ENCODE measurements around the gene ZBTB7A.

The ZBTB7A gene

DNA sequence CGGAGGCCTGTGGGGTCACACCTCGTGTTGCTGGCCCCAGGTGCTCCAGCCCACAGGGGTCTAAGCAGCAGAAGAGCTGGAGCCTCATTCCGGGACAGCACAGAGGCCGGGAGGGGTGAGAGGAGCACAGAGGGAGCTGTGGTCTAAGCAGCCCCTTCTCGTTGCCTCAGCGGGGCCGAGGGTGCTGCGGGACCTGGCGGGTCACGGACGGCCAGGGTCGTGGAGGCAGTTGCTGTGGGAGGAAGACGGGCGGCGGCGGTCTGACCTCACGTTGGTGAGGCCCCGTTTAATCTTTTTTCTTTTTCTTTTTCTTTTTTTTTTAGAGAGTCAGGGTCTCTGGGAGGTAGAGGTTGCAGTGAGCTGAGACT lies 37.5 kb downstream of the ZBTB7A start:
- no peak overlapping the region for H3K4me3 ChIP-seq (ENCODE audit: low read depth in 1 of 5, low read length in 5 of 5)
- peaks cover 0 to 72% (median 54%) of the 10 kb centered on the region in 5 donors for H3K36me3 ChIP-seq (ENCODE audit: control insufficient read depth in 5 of 5, insufficient read depth in 5 of 5, low read length in 5 of 5)
- H3K27ac ChIP-seq (ENCODE audit: low read depth, low read length), result no peak overlapping the region

DNA sequence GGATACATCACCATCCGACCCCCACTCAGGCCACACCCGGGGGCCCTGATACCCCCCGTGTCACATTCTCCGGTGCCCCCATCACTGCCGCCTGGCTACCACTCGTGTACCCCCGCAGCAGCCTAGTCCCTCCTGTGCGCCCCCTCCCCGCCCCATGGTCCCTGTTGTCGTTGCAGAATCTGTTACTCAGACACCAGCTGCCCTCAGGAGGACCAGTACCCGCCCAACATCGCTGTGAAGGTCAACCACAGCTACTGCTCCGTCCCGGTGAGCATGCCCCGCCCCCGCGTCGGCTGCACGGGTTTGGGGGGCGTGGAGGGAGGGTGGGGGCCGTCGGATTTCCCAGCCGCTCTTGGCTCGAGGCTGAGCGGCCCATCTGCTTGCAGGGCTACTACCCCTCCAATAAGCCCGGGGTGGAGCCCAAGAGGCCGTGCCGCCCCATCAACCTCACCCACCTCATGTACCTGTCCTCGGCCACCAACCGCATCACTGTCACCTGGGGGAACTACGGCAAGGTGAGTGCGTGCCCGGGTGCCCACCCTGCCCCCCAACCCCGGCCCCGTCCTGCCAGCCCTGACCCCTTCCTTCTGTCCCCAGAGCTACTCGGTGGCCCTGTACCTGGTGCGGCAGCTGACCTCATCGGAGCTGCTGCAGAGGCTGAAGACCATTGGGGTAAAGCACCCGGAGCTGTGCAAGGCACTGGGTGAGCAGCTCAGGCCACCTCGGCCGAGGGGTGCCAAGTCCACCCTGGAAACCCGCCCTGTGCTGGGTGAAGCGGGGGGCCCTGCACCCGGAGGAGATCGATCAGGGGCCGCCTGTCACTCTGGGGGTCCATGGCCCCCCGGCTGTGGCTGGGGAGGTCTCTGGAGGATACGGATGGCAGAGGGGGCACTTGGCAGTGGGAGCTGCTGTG lies 38.1 kb downstream of the ZBTB7A start:
- no peaks in the 10 kb centered on the region for H3K9me3 ChIP-seq (ENCODE audit: control insufficient read depth in 5 of 5, low read length in 5 of 5)
- no peak overlapping the region for H3K4me3 ChIP-seq (ENCODE audit: low read depth in 1 of 5, low read length in 5 of 5)
- H3K9ac ChIP-seq (ENCODE audit: low read length in 5 of 5), result no peak overlapping the region
- no peak overlapping the region for H3K27ac ChIP-seq (ENCODE audit: low read depth, low read length)
- H3K36me3 ChIP-seq (ENCODE audit: control insufficient read depth in 5 of 5, insufficient read depth in 5 of 5, low read length in 5 of 5), result peaks cover 0 to 72% (median 49%) of the 10 kb centered on the region in 5 donors
- no peaks in the 10 kb centered on the region for H3K27me3 ChIP-seq (ENCODE audit: control insufficient read depth in 5 of 5, insufficient read depth in 4 of 5, low read length in 5 of 5)
- H3K4me1 ChIP-seq (ENCODE audit: control insufficient read depth in 5 of 5, insufficient read depth in 5 of 5, low read length in 5 of 5), result peaks cover 2 to 17% (median 13%) of the 10 kb centered on the region in 5 donors

More for the DNA sequence above, 37.5 kb downstream of the ZBTB7A start:
- Histone ChIP-seq H3K9me3 (ENCODE audit: control insufficient read depth in 5 of 5, low read length in 5 of 5) (no peaks in the 10 kb centered on the region), H3K9ac (ENCODE audit: low read length in 5 of 5) (no peak overlapping the region), H3K4me1 (ENCODE audit: control insufficient read depth in 5 of 5, insufficient read depth in 5 of 5, low read length in 5 of 5) (peaks cover 0 to 11% (median 10%) of the 10 kb centered on the region in 5 donors), H3K27me3 (ENCODE audit: control insufficient read depth in 5 of 5, insufficient read depth in 4 of 5, low read length in 5 of 5) (no peaks in the 10 kb centered on the region)

GRCh38 chr19:4027146-4027545 lies 39.6 kb downstream of the ZBTB7A start:
- H3K9me3 ChIP-seq (ENCODE audit: control insufficient read depth in 5 of 5, low read length in 5 of 5), result peaks cover 0 to under 1% (median 0%) of the 10 kb centered on the region in 5 donors
- peaks cover 0 to 59% (median 42%) of the 10 kb centered on the region in 5 donors for H3K36me3 ChIP-seq (ENCODE audit: control insufficient read depth in 5 of 5, insufficient read depth in 5 of 5, low read length in 5 of 5)
- no peak overlapping the region for H3K4me3 ChIP-seq (ENCODE audit: low read depth in 1 of 5, low read length in 5 of 5)
- H3K4me1 ChIP-seq (ENCODE audit: control insufficient read depth in 5 of 5, insufficient read depth in 5 of 5, low read length in 5 of 5), result peaks cover 2 to 21% (median 13%) of the 10 kb centered on the region in 5 donors
- H3K27ac ChIP-seq (ENCODE audit: low read depth, low read length), result no peak overlapping the region
- no peaks in the 10 kb centered on the region for H3K27me3 ChIP-seq (ENCODE audit: control insufficient read depth in 5 of 5, insufficient read depth in 4 of 5, low read length in 5 of 5)
- H3K9ac ChIP-seq (ENCODE audit: low read length in 5 of 5), result no peak overlapping the region

- peaks cover 2 to 23% (median 12%) of the 10 kb centered on the region in 5 donors for H3K4me1 ChIP-seq (ENCODE audit: control insufficient read depth in 5 of 5, insufficient read depth in 5 of 5, low read length in 5 of 5)
- peaks cover 0 to 4% (median 0%) of the 10 kb centered on the region in 5 donors for H3K9me3 ChIP-seq (ENCODE audit: control insufficient read depth in 5 of 5, low read length in 5 of 5)
- no peak overlapping the region for H3K27ac ChIP-seq (ENCODE audit: low read depth, low read length)
- no peak overlapping the region for H3K4me3 ChIP-seq (ENCODE audit: low read depth in 1 of 5, low read length in 5 of 5)
- H3K9ac ChIP-seq (ENCODE audit: low read length in 5 of 5), result no peak overlapping the region
- H3K27me3 ChIP-seq (ENCODE audit: control insufficient read depth in 5 of 5, insufficient read depth in 4 of 5, low read length in 5 of 5), result no peaks in the 10 kb centered on the region
- H3K36me3 ChIP-seq (ENCODE audit: control insufficient read depth in 5 of 5, insufficient read depth in 5 of 5, low read length in 5 of 5), result peaks cover 0 to 42% (median 33%) of the 10 kb centered on the region in 5 donors
These were observed 41.4 kb downstream of the ZBTB7A start for GRCh38 chr19:4025317-4025716.

DNA sequence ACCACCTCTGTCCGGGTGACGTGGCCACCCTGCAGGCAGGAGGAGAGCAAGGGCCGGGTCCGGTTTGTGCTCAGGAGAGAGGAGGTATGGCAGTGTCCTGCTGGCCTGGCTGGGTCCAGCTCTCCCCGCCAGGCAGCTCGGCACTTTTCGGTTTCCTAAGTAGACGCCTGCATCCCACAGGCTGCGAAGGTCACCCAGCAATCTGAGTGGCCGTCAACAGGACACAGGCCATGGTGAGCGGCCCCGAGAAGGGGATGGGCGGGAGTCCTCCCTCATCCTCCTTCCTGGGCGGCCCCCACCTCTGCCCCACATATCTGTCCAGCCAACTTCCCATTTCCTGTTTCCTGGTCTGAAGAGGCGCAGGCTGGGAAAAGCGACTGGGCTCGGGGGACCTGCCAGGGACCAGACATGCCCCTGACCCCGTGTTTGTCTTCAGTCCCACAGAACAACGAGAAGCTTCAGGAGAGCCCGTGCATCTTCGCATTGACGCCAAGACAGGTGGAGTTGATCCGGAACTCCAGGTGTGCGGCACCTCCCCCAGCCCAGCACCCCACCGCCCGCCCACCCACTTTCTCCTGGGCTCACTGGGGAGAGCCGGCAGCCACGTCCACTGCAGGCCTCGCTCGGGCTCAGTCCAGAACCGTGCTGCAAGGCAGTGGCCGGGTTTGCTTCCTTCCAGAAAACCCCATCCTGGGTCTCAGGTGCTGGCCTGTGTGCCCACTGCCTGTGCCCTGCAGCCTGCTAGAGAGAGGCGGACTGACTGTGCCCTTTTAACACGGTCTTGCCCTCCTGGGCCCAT lies 42.9 kb downstream of the ZBTB7A start:
- peak overlapping the region in 1 of 5 donors; percentile 14 for H3K9ac ChIP-seq (ENCODE audit: low read length in 5 of 5)
- H3K4me1 ChIP-seq (ENCODE audit: control insufficient read depth in 5 of 5, insufficient read depth in 5 of 5, low read length in 5 of 5), result peaks cover 2 to 32% (median 17%) of the 10 kb centered on the region in 5 donors
- peak overlapping the region in 3 of 5 donors; percentile 28 to 40 (median 36) for H3K4me3 ChIP-seq (ENCODE audit: low read depth in 1 of 5, low read length in 5 of 5)
- H3K27ac ChIP-seq (ENCODE audit: low read depth, low read length), result peak overlapping the region; percentile 57
- no peaks in the 10 kb centered on the region for H3K27me3 ChIP-seq (ENCODE audit: control insufficient read depth in 5 of 5, insufficient read depth in 4 of 5, low read length in 5 of 5)
- peaks cover 0 to 4% (median 0%) of the 10 kb centered on the region in 5 donors for H3K9me3 ChIP-seq (ENCODE audit: control insufficient read depth in 5 of 5, low read length in 5 of 5)
- H3K36me3 ChIP-seq (ENCODE audit: control insufficient read depth in 5 of 5, insufficient read depth in 5 of 5, low read length in 5 of 5), result peaks cover 0 to 47% (median 25%) of the 10 kb centered on the region in 5 donors

- Histone ChIP-seq H3K36me3 (ENCODE audit: control insufficient read depth in 5 of 5, insufficient read depth in 5 of 5, low read length in 5 of 5) (peaks cover 0 to 46% (median 18%) of the 10 kb centered on the region in 5 donors), H3K27me3 (ENCODE audit: control insufficient read depth in 5 of 5, insufficient read depth in 4 of 5, low read length in 5 of 5) (no peaks in the 10 kb centered on the region), H3K4me3 (ENCODE audit: low read depth in 1 of 5, low read length in 5 of 5) (no peak overlapping the region), H3K4me1 (ENCODE audit: control insufficient read depth in 5 of 5, insufficient read depth in 5 of 5, low read length in 5 of 5) (peaks cover 2 to 45% (median 32%) of the 10 kb centered on the region in 5 donors), H3K9me3 (ENCODE audit: control insufficient read depth in 5 of 5, low read length in 5 of 5) (peaks cover 0 to 4% (median 0%) of the 10 kb centered on the region in 5 donors), H3K27ac (ENCODE audit: low read depth, low read length) (no peak overlapping the region), H3K9ac (ENCODE audit: low read length in 5 of 5) (no peak overlapping the region)
These were observed 47.1 kb downstream of the ZBTB7A start for GRCh38 chr19:4019578-4019977.

GRCh38 chr19:4018775-4019504 lies 47.8 kb downstream of the ZBTB7A start:
- no peak overlapping the region for H3K9ac ChIP-seq (ENCODE audit: low read length in 5 of 5)
- H3K27ac ChIP-seq (ENCODE audit: low read depth, low read length), result no peak overlapping the region
- peaks cover 2 to 44% (median 32%) of the 10 kb centered on the region in 5 donors for H3K4me1 ChIP-seq (ENCODE audit: control insufficient read depth in 5 of 5, insufficient read depth in 5 of 5, low read length in 5 of 5)

DNA sequence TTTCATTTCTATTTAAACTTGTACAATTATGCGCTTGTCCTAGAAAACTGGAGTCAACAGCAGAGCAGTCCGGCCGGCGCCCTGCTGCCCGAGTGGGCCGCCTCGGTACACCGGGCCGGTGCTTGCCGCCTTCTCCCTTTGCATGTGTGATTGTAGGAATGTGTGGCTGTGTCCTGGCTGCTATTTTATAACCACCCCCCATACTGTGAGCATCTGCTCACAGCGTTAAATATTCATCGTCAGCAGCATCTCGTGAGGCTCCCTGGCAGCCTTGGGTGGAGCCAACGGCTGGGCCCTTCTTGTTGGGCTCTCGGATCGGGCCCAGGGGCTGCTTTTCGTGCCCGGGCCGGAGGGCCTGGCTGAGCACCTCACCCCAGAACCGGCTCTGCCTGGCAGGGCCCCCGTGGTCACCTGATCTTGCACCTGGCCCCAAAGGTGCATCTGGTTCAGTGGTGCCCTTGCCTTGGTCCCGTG lies 48.5 kb downstream of the ZBTB7A start:
- Histone ChIP-seq H3K27me3 (ENCODE audit: control insufficient read depth in 5 of 5, insufficient read depth in 4 of 5, low read length in 5 of 5) (no peaks in the 10 kb centered on the region), H3K36me3 (ENCODE audit: control insufficient read depth in 5 of 5, insufficient read depth in 5 of 5, low read length in 5 of 5) (peaks cover 0 to 49% (median 24%) of the 10 kb centered on the region in 5 donors), H3K9ac (ENCODE audit: low read length in 5 of 5) (no peak overlapping the region), H3K9me3 (ENCODE audit: control insufficient read depth in 5 of 5, low read length in 5 of 5) (peaks cover 0 to 4% (median 0%) of the 10 kb centered on the region in 5 donors), H3K27ac (ENCODE audit: low read depth, low read length) (no peak overlapping the region), H3K4me3 (ENCODE audit: low read depth in 1 of 5, low read length in 5 of 5) (no peak overlapping the region), H3K4me1 (ENCODE audit: control insufficient read depth in 5 of 5, insufficient read depth in 5 of 5, low read length in 5 of 5) (peaks cover 0 to 36% (median 30%) of the 10 kb centered on the region in 5 donors)

More at GRCh38 chr19:4018775-4019504, 47.8 kb downstream of the ZBTB7A start:
- no peak overlapping the region for H3K4me3 ChIP-seq (ENCODE audit: low read depth in 1 of 5, low read length in 5 of 5)
- H3K27me3 ChIP-seq (ENCODE audit: control insufficient read depth in 5 of 5, insufficient read depth in 4 of 5, low read length in 5 of 5), result no peaks in the 10 kb centered on the region
- peaks cover 0 to 4% (median 0%) of the 10 kb centered on the region in 5 donors for H3K9me3 ChIP-seq (ENCODE audit: control insufficient read depth in 5 of 5, low read length in 5 of 5)
- H3K36me3 ChIP-seq (ENCODE audit: control insufficient read depth in 5 of 5, insufficient read depth in 5 of 5, low read length in 5 of 5), result peaks cover 0 to 46% (median 17%) of the 10 kb centered on the region in 5 donors

GRCh38 chr19:4016903-4017638 lies 49.6 kb downstream of the ZBTB7A start:
- Histone ChIP-seq H3K27me3 (ENCODE audit: control insufficient read depth in 5 of 5, insufficient read depth in 4 of 5, low read length in 5 of 5) (no peaks in the 10 kb centered on the region), H3K9ac (ENCODE audit: low read length in 5 of 5) (no peak overlapping the region), H3K4me1 (ENCODE audit: control insufficient read depth in 5 of 5, insufficient read depth in 5 of 5, low read length in 5 of 5) (peaks cover 0 to 36% (median 29%) of the 10 kb centered on the region in 5 donors), H3K27ac (ENCODE audit: low read depth, low read length) (no peak overlapping the region), H3K9me3 (ENCODE audit: control insufficient read depth in 5 of 5, low read length in 5 of 5) (peaks cover 0 to 3% (median 0%) of the 10 kb centered on the region in 5 donors), H3K36me3 (ENCODE audit: control insufficient read depth in 5 of 5, insufficient read depth in 5 of 5, low read length in 5 of 5) (peaks cover 0 to 55% (median 31%) of the 10 kb centered on the region in 5 donors), H3K4me3 (ENCODE audit: low read depth in 1 of 5, low read length in 5 of 5) (no peak overlapping the region)
